GM21529 (cell line): Measurements from ENCODE around the gene AKT2.

ENCODE experiments used
- ATAC-seq: cut with Tn5 transposase; IDR thresholded peaks from one replicate; pipeline ENCODE4 v1.9.1; 2021; ENCODE audit not compliant: unreplicated experiment

AKT2 gene

DNA sequence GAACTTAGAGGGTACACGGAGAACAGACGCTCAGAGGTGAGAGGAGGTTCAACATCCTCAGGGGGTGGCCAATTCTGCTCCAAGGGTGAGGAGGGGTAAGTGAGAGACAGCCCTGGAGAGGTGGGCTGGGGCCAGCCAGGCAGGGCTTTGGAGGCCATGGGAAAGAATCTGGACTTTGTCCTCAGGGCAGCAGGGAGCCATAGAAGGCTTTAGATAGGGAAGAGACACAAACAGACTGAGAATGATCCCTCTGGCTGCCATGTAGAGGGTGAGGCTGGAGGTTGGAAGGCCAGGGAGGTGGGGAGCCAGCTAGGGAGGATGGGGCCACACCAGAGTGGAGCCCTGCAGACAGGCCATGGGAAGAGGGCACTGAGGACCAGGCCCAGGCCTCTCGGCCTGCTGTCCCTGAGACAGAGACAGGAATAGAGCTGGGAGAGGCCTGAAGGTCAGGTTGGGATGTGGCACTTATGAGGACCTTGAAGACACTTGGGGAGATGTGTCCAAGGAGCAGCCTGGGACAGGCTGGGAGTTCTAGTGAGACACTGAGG is 29.5 kb downstream of the AKT2 start:
- no peak for ATAC-seq

DNA sequence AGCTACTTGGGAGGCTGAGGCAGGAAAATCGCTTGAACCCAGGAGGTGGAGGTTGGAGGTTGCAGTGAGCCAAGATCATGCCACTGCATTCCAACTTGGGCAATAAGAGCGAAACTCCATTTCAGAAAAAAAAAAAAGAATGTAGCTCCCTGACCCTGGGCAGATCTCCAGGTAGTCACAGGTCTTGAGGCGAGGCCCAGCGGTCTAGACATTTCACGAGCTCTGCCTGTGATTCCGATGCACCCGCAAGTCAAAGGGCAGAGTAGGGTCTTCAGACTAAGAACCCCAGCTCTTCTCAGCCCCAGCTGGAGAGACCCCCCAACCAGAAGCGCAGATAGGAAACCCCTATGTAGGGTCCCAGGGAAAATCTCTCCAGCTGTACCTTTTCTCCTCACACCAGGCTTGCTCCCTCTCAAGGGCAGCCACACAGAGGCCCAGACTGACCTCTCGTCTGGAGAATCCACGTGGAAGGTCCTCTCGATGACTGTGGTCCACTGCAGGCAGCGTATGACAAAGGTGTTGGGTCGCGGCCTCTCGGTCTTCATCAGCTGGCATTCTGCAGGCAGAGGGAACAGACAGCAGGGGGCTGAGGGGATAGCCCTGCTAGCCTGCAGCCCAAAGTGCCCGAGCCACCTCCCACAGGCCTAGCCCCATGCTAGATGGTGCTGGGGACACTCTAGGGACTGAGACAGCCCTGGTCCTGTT is 30.3 kb downstream of the AKT2 start:
- no peak for ATAC-seq

DNA sequence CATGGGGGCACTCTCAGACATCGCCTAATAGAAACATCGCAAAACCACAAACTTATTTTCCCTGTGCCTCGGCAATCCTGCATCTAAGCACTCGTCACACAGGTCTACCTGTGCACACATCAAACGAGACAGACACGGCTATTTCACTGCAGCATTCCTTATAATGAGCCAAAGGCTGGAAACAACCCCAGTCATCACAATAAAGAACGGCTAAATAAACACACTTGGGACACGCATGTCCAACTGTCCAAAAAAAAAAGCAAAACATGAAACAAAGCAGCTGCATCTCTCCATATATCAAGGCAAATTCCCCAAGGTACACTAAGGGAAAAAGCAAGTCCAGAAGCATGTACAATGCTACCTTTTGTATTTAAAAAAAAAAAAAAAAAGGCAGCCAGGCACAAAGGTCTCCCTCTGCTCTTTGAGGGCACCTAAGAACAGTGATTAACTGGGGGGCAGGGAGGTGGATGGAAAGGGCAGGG is 31.5 kb downstream of the AKT2 start:
- no peak for ATAC-seq

DNA sequence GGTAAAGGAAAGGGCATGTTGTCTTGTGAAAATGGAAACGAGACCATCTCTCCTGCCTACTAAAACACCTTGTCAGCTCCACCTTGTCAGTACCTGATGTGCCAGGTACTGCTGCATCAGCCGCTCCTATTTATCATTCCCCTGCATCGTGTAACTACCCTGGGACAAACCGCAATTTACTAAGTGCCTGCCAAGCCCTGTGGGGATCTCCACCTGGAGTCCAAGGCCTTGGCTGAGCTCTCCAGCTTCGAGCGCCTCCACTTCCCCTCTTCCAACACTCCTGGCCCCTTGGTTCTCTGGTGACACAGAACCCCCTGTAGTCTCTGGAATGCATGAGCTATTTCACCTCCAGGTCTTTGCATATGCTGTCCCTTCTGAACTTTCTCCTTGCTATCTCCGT is 32.8 kb downstream of the AKT2 start:
- ATAC-seq, result no peak

DNA sequence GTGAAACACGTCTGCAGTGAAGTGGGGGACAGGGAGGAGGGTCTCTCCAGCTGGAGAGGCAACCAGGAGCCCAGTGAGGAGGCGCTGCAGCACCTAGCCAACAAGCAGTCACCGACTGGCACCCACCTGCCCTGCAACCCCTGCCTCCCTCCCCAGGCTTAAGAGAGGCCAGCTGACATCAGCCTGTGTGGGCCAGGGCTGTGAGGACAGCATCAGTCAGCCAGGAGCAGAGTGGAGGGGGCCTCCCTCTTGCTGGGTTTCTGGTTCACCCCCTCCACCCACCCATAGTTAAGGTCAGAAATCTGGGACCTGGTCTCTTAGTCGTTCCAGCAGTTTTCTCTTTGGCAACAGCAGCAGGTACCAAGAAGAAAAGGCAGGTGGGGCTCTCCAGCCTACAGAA is 33.2 kb downstream of the AKT2 start:
- ATAC-seq, result no peak

DNA sequence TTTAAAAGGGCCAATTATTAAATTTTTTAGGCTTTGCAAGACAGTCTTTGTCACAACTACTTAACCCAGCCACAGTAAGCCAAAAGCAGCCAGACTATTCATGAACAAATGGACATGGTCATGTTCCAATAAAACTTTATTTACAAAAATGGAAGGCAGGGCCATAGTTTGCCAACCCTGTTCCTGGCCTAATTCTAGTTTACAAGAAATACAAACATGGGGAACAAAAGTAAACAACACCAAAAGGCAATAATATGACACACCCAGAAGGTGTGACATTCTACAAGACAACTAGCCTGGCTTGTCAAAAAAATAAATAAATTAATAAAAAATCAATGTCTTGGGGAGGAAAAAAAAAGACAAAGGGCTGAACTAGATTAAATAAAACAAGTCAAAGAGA is 33.9 kb downstream of the AKT2 start:
- no peak for ATAC-seq

DNA sequence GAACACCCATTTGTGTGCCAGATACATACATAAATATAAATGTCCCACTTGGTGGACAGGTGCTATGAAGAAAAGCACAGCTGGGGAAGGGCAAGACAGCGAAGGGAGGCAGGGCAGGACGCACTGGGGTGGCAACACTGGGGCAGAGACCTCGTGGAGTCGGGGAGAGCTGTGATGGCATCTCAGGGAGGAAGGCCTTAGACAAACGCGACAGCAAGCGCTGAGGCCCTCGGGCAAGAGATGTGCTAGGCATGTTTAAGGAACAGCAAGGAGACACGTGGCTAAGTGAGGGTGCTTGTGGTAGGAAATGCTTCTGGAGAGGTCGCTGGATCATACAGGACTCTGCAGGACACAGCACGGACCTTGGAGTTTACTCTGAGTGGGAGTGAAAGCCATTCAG is 35.4 kb downstream of the AKT2 start:
- ATAC-seq, result no peak

DNA sequence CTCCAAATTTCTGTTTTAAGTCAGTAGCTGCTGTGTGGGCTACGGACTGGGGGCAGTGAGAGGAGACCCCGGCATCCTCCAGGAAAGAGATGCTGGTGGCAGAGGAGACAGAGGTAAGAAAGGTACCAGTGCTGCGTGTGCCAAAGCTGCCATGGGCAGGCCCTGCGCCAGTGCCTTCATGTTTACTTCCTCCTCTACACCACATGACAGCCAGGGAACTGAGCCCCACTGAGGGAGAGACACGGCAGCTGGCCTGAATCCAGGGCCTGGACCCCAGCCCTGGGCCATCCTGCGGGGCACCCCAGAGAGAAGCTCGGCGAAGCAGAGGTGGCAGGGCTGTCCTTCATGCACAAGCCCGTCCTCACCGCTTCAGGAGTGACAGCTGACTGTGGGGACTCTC is 35.9 kb downstream of the AKT2 start:
- ATAC-seq, result no peak

DNA sequence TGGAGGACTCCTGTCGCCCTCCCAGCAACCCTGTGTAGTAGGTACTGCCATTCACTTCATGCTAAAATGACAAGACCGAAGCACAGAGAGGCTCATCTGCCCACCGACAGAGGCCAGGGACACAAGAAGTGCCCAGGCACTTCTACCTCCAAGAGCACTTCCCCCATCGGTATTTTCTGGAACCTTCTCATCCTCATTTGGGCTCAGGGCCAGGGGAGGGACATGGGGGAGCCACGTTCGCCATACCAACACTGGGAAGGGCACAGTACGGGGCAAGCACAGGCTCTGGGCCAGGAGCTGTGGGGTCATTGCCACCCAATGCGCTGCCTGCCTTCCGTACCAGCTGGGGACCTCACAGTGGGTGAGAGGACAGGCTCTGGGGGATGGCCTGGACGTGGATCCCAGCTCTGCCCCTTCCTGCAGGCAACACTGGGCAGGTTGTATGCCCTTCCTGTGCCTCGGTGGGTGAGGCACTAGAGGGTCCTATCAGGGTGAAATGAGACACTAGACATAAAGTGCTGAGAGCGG is 37.3 kb downstream of the AKT2 start:
- ATAC-seq, result no peak

DNA sequence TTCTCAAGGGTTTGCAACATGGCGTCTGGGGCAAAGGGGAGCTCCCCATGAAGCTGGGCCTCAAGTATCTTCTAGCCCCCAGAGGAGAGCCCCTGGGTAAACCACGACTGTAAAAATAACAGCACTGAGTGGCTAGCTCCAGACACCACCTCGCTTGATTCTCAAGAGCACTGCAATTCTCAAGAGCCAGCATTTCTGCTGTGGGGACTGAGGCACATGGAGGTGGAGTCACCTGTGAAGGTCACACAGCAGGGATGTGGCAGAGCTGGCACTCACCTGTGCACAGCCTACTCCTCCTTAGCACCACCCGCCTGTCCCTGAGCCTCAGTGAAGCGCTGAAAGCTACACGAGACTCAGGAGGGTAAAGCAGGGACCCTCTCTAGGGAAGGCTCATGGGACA is 38.0 kb downstream of the AKT2 start:
- ATAC-seq, result no peak

DNA sequence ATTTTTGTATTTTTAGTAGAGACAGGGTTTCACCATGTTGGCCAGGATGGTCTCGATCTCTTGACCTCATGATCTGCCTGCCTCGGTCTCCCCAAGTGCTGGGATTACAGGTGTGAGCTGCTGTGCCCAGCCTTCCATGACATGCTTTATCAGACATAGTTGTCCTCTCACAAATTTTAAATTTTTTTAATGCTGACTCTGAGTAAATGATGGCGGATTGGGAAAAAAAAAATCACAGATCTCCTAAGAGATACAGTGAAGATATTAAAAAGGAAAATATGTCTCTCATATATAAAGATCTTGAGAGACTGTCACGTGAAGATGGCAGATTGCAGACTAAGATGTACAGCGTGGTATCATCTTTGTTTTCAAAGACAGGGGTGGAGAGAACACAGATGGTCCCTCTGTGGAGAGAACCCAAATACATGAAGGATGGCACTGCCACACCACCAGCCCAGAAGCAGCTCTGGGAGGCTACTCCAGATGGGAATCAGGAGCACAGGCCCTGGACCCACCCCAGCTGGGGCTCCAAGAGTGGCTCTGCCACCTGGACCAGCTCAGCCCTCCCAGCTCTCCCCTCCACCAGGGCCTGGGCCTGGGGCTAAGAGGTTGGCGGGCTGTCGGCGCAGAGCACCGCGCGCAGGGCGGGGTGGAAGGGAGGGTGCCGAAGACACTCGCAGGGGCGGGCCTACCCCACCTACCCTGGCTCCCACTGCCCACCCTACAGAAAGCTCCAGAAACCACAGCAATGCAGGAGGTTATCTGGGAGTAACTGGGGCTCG is 38.7 kb downstream of the AKT2 start:
- ATAC-seq, result no peak

DNA sequence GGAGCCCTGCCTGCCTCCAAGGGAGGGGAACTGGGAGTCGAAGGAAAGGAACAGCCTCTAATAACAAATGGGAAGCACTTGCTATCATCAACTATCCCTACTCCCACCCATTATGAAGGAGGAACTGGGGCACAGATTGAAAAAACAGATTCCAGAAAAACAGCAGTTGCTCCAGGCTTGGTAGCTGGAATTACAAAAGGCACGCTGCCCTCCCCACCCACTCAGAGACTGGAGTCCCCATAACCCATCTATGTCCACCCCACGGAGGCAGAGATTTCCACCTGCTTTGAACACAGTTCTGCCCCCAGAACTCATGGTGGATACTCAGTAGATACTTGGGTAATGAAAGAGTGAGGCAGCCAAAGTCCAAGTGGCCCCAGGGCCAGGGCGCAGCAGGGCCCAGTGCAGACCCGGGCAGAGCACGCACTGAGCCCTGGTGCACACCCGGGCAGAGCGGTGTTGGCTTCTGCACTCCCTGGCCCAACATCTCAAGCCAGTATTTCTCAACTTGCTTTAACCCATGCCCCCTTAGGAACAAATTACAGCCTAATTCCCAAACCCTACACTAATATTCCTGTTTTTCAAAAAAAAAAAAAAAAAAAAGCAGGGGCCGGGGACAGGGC is 39.5 kb downstream of the AKT2 start:
- ATAC-seq, result no peak

DNA sequence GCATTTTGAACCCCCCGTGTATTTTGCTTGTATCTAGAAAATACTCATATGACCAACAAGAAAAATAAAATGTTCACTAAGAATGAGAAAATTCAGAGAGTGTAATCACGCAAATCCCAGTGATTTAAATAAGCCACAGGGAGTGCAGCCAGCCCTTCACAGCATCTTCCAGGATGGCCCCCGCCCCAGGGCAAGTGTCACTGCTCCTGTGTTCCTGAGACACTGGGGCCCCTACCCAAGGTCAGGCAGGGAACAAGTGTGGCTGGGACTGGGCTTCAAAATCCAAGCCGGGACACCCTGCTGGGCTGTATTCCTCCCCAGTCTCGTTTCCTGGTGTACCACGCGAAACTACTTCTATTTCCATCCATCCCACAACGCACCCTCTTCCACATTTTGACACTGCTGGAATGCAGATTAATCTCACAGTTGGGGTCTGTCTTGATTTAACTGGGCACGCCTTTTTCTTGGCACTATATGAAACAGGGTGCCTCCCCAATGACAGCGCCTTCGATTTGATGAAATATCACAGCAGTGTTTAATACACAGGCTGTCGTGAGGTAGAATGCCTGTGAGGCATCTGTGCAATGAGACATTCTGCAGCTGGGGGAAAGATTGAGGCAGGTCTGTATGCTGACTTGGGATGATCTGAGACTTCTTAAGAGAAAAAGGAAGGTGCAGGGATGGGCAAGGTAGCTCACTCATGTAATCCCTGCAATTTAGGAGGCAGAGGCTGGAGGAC is 40.4 kb downstream of the AKT2 start:
- ATAC-seq, result no peak

DNA sequence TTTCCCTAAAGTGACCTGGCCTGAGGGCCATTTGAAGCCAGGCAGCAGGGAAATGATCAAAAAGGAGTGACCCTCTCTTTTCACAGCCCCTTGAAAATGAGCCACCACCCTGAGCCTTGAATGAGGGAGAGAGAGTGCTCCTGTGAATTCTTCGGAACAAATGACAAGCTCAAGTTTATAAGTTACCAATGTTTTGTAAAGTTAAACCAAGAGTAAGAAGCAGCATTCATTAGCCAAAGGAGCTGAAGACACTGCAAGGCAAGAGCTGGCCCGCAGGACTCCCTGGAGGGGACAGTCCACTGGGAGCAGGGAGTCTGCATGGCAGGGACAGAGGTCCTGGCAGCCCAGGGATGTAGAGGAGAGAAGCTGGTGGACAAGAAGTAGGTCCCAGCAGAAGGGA is 42.0 kb downstream of the AKT2 start:
- no peak for ATAC-seq

DNA sequence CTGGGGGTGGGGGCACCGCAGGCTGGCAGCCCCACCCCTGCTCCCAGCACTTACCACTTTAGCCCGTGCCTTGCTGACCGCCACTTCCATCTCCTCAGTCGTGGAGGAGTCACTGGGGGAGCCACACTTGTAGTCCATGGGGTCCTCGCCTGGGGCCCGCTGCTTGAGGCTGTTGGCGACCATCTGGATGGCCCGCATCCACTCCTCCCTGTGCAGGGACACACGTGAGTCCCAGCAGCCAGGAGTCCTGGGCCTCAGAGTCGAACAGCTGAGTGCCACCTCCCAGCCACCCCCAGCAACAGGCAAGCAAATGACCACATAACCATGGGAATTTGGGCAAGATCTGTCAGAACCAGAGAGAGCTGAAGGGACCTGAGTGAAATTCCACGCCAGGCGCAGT is 42.7 kb downstream of the AKT2 start:
- ATAC-seq, result no peak

DNA sequence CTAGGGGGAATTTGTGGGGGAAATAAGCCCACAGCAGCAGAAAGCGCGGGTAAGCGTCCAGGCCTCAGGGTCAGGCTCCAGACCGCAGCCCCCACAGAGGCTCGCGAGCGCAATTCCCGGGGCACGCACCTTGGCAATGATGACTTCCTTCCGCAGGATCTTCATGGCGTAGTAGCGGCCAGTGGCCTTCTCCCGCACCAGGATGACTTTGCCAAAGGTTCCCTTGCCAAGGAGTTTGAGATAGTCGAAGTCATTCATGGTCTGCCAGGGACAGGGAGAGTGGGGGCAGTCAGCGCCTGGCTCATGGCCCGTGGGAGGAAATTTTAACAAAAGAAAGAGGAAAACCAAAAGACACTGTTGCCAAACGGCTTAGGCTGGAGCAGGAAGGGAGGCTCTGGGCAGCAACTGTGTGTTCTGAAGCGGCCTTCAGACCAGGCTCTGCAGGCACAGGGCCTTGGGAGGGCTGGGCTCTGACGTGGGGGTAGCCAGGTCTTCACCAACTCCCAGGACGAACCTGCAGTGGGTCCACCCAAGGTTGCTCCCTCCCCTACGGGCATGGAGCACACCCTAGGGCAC is 43.2 kb downstream of the AKT2 start:
- no peak for ATAC-seq

DNA sequence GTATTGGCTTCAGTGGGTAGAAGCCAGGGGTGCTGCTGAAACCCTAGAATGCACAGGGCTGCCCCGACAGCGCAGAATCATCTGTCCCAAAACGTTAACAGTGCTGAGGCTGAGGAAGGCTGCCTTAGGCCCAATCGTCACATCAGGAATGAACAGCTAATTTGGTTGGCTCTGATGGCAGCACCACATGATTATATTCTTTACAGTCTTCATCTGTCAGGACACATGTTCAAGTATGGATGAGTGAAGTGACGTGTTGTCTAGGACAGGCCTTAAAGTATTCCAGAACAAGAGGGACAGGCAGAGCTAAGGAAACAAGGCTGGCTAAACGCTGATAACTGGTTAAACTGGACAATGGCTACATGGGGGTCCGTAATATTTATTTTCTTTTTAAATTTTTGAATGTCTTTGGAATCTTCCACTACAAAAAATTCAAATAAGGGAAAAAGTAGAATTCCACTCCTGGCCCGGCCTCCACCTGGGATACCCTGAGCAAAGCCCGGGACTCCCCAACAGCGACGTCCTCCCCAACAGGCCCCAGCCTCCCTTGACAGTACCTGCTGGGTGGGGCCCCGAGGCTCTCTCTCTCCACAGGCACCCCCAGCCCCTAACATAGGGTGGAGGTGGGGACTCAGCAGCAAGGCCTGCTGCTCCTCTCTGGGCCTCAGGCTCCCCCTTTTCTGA is 43.9 kb downstream of the AKT2 start:
- ATAC-seq, result no peak

DNA sequence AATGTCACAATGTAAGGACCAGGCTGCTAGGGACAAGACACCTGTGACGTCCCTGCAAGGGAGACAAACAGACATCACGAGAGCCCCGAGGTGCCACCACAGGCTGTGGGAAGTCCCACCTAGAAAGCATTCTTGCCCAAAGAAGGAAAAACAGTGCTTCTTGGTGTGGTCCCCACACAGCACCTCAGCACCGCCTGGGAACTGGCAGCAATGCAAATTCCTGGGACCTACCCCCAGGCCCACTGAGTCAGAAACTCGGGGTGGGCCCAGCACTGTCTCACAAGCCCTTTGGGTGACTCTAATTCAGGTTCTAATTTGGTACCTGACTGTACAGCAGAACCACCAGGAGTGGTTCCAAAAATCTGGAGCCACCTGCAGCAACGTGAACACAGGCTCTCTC is 44.8 kb downstream of the AKT2 start:
- no peak for ATAC-seq

DNA sequence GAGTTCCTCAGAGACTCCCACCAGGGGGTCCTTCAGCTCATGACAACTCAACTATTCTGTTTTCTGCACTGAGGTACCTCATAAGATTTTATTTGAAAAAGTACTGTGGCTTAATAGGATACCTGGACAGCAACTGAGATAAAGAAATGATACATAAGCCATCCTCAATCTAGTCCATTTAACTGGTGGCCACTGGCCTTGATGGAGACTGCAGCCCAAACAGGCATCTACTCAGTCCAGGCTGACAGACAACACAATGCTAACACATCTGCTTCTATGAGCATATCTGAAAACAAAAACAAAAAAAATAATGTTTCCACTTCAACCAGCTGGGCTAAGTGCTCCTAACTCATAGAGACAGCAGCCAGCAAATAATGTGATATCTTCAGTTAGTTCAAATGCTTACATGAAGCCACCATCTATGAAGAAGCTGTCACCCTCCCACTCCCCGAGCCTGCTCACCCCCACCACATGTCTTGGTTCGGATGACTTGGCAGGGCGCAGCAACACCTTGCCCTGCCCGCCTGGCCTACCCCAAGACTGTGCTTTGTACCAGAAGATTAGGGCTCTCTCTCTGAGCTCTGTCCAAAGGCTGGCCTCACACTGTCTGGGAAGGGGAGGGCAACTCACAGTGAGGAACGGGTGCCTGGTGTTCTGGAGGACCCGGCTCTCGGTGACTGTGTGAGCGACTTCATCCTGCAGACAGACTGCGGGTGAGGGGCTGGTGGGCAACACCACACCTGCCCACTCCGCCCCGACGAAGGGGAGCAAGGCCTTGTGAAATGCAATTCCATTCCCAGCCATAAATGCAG is 45.5 kb downstream of the AKT2 start:
- no peak for ATAC-seq
